Measurements from ENCODE around the gene FIGN. TPM values are rescaled to one million over a fixed set of nuclear protein-coding genes. Genes with fewer than 3 reads are reported as not detected.

The FIGN gene
- total RNA-seq, 1 donor from 2014 or later = 1.0 TPM

- Histone ChIP-seq H3K4me1 (ENCODE audit: control insufficient read depth in 3 of 3, insufficient read depth in 3 of 3, low read length in 3 of 3) (peaks cover 0 to 4% (median 0%) of the 10 kb centered on the region in 3 donors), H3K36me3 (ENCODE audit: control insufficient read depth in 3 of 3, insufficient read depth in 3 of 3, low read length in 3 of 3) (no peaks in the 10 kb centered on the region), H3K27me3 (ENCODE audit: control insufficient read depth in 3 of 3, insufficient read depth in 3 of 3, low read length in 3 of 3) (no peaks in the 10 kb centered on the region), H3K27ac (ENCODE audit: low read depth, low read length) (no peak overlapping the region), H3K9ac (ENCODE audit: low read depth in 1 of 3, low read length in 3 of 3) (no peak overlapping the region), H3K4me3 (ENCODE audit: low read length in 3 of 3) (no peak overlapping the region), H3K9me3 (ENCODE audit: control insufficient read depth in 3 of 3, low read length in 3 of 3) (no peaks in the 10 kb centered on the region)
Measured at GRCh38 chr2:163737563-163737962, 1.8 kb upstream of the FIGN start.

DNA sequence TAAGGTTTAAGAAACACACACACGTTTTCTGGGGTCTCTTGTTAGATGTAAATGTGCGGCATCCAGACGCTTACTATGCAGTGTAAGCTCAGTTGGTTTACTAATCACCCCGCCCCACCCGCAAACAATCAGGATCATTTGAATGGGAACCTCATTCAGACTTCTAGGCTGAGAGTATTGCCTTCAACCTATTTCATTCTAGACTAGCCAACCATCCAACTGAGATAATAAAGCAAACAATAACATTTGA is 1.3 kb upstream of the FIGN start:
- H3K4me1 ChIP-seq (ENCODE audit: control insufficient read depth in 3 of 3, insufficient read depth in 3 of 3, low read length in 3 of 3) = peaks cover 0 to 4% (median 0%) of the 10 kb centered on the region in 3 donors
- no peaks in the 10 kb centered on the region for H3K36me3 ChIP-seq (ENCODE audit: control insufficient read depth in 3 of 3, insufficient read depth in 3 of 3, low read length in 3 of 3)
- H3K9ac ChIP-seq (ENCODE audit: low read depth in 1 of 3, low read length in 3 of 3) = peak overlapping the region; percentile 83 to 90 (median 86)
- no peaks in the 10 kb centered on the region for H3K9me3 ChIP-seq (ENCODE audit: control insufficient read depth in 3 of 3, low read length in 3 of 3)
- no peaks in the 10 kb centered on the region for H3K27me3 ChIP-seq (ENCODE audit: control insufficient read depth in 3 of 3, insufficient read depth in 3 of 3, low read length in 3 of 3)
- peak overlapping the region; percentile 84 to 93 (median 88) for H3K4me3 ChIP-seq (ENCODE audit: low read length in 3 of 3)
- H3K27ac ChIP-seq (ENCODE audit: low read depth, low read length) = peak overlapping the region; percentile 93

- Histone ChIP-seq H3K9me3 (ENCODE audit: control insufficient read depth in 3 of 3, low read length in 3 of 3) (no peaks in the 10 kb centered on the region), H3K4me3 (ENCODE audit: low read length in 3 of 3) (peak overlapping the region; percentile 84 to 93 (median 88)), H3K36me3 (ENCODE audit: control insufficient read depth in 3 of 3, insufficient read depth in 3 of 3, low read length in 3 of 3) (no peaks in the 10 kb centered on the region), H3K27me3 (ENCODE audit: control insufficient read depth in 3 of 3, insufficient read depth in 3 of 3, low read length in 3 of 3) (no peaks in the 10 kb centered on the region), H3K4me1 (ENCODE audit: control insufficient read depth in 3 of 3, insufficient read depth in 3 of 3, low read length in 3 of 3) (peaks cover 0 to 4% (median 0%) of the 10 kb centered on the region in 3 donors), H3K27ac (ENCODE audit: low read depth, low read length) (peak overlapping the region; percentile 93), H3K9ac (ENCODE audit: low read depth in 1 of 3, low read length in 3 of 3) (peak overlapping the region; percentile 83 to 90 (median 86))
Measured at GRCh38 chr2:163736433-163737189, 803 bp upstream of the FIGN start.

DNA sequence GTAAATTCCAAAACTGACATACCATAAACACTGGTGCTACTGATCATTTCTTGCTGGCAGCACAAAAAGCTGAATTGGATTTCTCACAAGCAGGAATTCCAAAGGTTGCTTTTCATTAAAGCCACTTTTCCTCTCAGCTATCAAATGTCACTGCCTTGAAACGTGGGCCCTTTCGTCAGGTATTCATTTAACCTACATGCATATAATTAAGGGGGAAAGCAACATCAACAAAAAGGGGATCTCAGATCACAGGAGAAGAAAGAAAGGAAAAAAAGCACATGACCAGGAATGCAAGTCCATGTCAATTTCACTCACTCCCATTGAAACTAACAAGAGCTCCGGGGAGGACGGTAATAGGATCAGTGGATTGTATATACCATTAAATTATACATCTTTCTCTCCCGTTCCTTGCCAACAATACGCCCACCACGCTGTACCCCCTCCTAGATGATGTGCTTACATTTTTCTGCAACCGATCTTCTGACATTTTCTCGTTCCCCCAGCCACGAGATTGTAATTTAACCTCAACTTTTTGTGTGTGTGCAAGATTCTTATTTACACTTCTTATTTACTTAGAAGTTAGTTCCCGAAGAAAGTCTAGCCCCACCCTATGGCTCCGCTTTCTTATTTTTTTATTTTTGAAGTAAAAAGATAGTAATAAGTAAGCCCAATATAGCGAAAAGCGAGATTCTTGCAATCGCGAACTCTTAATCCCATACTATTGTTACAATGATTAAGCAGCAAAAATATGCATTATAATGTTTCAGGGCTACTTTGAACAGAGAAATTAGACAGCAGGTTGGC is 725 bp downstream of the FIGN start:
- Histone ChIP-seq H3K27ac (ENCODE audit: low read depth, low read length) (peak overlapping the region; percentile 93), H3K4me3 (ENCODE audit: low read length in 3 of 3) (peak overlapping the region; percentile 84 to 93 (median 88)), H3K4me1 (ENCODE audit: control insufficient read depth in 3 of 3, insufficient read depth in 3 of 3, low read length in 3 of 3) (peaks cover 0 to 4% (median 0%) of the 10 kb centered on the region in 3 donors), H3K27me3 (ENCODE audit: control insufficient read depth in 3 of 3, insufficient read depth in 3 of 3, low read length in 3 of 3) (no peaks in the 10 kb centered on the region), H3K9ac (ENCODE audit: low read depth in 1 of 3, low read length in 3 of 3) (peak overlapping the region; percentile 83 to 90 (median 86)), H3K9me3 (ENCODE audit: control insufficient read depth in 3 of 3, low read length in 3 of 3) (no peaks in the 10 kb centered on the region), H3K36me3 (ENCODE audit: control insufficient read depth in 3 of 3, insufficient read depth in 3 of 3, low read length in 3 of 3) (no peaks in the 10 kb centered on the region)

DNA sequence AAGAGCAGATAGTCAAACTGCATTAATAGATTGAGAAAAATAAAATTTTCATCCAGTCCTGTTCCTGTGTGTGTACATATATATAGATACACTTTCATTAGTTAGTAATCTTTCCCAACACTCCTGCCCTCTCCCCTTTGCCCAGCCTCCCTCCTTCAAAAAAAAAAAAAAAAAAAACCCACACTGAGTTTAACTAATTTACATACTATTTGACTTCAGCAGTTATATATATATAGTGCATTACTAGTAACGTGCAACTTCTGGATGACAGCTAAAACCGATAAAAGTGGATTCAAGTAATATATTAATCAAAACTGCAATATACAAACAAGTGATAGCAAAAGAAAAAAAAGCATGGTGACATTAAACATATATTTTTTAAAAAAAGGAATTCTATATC is 1.4 kb downstream of the FIGN start:
- H3K36me3 ChIP-seq (ENCODE audit: control insufficient read depth in 3 of 3, insufficient read depth in 3 of 3, low read length in 3 of 3) = no peaks in the 10 kb centered on the region
- peak overlapping the region; percentile 84 to 93 (median 88) for H3K4me3 ChIP-seq (ENCODE audit: low read length in 3 of 3)
- no peaks in the 10 kb centered on the region for H3K27me3 ChIP-seq (ENCODE audit: control insufficient read depth in 3 of 3, insufficient read depth in 3 of 3, low read length in 3 of 3)
- H3K9ac ChIP-seq (ENCODE audit: low read depth in 1 of 3, low read length in 3 of 3) = peak overlapping the region in 2 of 3 donors; percentile 83 to 90
- peak overlapping the region; percentile 76 for H3K27ac ChIP-seq (ENCODE audit: low read depth, low read length)
- no peaks in the 10 kb centered on the region for H3K9me3 ChIP-seq (ENCODE audit: control insufficient read depth in 3 of 3, low read length in 3 of 3)
- peaks cover 0 to 4% (median 0%) of the 10 kb centered on the region in 3 donors for H3K4me1 ChIP-seq (ENCODE audit: control insufficient read depth in 3 of 3, insufficient read depth in 3 of 3, low read length in 3 of 3)

GRCh38 chr2:163733956-163734355 is 1.9 kb downstream of the FIGN start:
- peaks cover 0 to 4% (median 0%) of the 10 kb centered on the region in 3 donors for H3K4me1 ChIP-seq (ENCODE audit: control insufficient read depth in 3 of 3, insufficient read depth in 3 of 3, low read length in 3 of 3)
- no peaks in the 10 kb centered on the region for H3K9me3 ChIP-seq (ENCODE audit: control insufficient read depth in 3 of 3, low read length in 3 of 3)
- H3K27ac ChIP-seq (ENCODE audit: low read depth, low read length) = peak overlapping the region; percentile 76
- H3K36me3 ChIP-seq (ENCODE audit: control insufficient read depth in 3 of 3, insufficient read depth in 3 of 3, low read length in 3 of 3) = no peaks in the 10 kb centered on the region
- no peaks in the 10 kb centered on the region for H3K27me3 ChIP-seq (ENCODE audit: control insufficient read depth in 3 of 3, insufficient read depth in 3 of 3, low read length in 3 of 3)
- peak overlapping the region; percentile 44 to 70 (median 52) for H3K9ac ChIP-seq (ENCODE audit: low read depth in 1 of 3, low read length in 3 of 3)
- H3K4me3 ChIP-seq (ENCODE audit: low read length in 3 of 3) = peak overlapping the region; percentile 46 to 93 (median 51)

- Histone ChIP-seq H3K9ac (ENCODE audit: low read depth in 1 of 3, low read length in 3 of 3) (peak overlapping the region; percentile 44 to 70 (median 52)), H3K9me3 (ENCODE audit: control insufficient read depth in 3 of 3, low read length in 3 of 3) (no peaks in the 10 kb centered on the region), H3K4me3 (ENCODE audit: low read length in 3 of 3) (peak overlapping the region; percentile 46 to 93 (median 51)), H3K4me1 (ENCODE audit: control insufficient read depth in 3 of 3, insufficient read depth in 3 of 3, low read length in 3 of 3) (peaks cover 0 to 4% (median 0%) of the 10 kb centered on the region in 3 donors), H3K27me3 (ENCODE audit: control insufficient read depth in 3 of 3, insufficient read depth in 3 of 3, low read length in 3 of 3) (no peaks in the 10 kb centered on the region), H3K27ac (ENCODE audit: low read depth, low read length) (peak overlapping the region; percentile 76), H3K36me3 (ENCODE audit: control insufficient read depth in 3 of 3, insufficient read depth in 3 of 3, low read length in 3 of 3) (no peaks in the 10 kb centered on the region)
Measured at GRCh38 chr2:163733301-163733938, 2.4 kb downstream of the FIGN start.

GRCh38 chr2:163732727-163733126 is 3.1 kb downstream of the FIGN start:
- Histone ChIP-seq H3K36me3 (ENCODE audit: control insufficient read depth in 3 of 3, insufficient read depth in 3 of 3, low read length in 3 of 3) (no peaks in the 10 kb centered on the region), H3K9ac (ENCODE audit: low read depth in 1 of 3, low read length in 3 of 3) (peak overlapping the region; percentile 52 to 74 (median 70)), H3K9me3 (ENCODE audit: control insufficient read depth in 3 of 3, low read length in 3 of 3) (no peaks in the 10 kb centered on the region), H3K4me3 (ENCODE audit: low read length in 3 of 3) (peak overlapping the region in 2 of 3 donors; percentile 51 to 93), H3K4me1 (ENCODE audit: control insufficient read depth in 3 of 3, insufficient read depth in 3 of 3, low read length in 3 of 3) (peaks cover 0 to 4% (median 0%) of the 10 kb centered on the region in 3 donors), H3K27me3 (ENCODE audit: control insufficient read depth in 3 of 3, insufficient read depth in 3 of 3, low read length in 3 of 3) (no peaks in the 10 kb centered on the region), H3K27ac (ENCODE audit: low read depth, low read length) (peak overlapping the region; percentile 76)

DNA sequence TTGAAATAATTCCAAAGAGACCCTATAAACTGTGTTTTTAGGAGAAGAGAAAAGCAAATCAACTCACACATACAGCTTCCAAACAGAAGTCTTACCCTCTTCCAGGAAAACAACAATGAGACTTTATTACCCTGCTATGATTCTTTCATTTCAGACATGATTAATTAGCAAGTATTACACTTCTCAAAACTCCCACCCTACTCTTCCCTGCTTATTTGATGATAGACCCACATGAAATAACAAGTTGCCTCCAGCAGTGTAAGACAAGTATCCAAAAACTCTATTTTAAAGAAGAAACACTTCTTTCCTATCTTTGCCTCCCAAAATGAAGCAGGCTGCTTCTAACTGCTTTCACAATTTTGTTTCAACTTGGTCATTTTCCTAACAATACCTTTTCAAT is 4.1 kb downstream of the FIGN start:
- H3K4me1 ChIP-seq (ENCODE audit: control insufficient read depth in 3 of 3, insufficient read depth in 3 of 3, low read length in 3 of 3) = no peaks in the 10 kb centered on the region
- H3K9ac ChIP-seq (ENCODE audit: low read depth in 1 of 3, low read length in 3 of 3) = peak overlapping the region; percentile 52 to 74 (median 70)
- no peaks in the 10 kb centered on the region for H3K9me3 ChIP-seq (ENCODE audit: control insufficient read depth in 3 of 3, low read length in 3 of 3)
- peak overlapping the region; percentile 48 for H3K27ac ChIP-seq (ENCODE audit: low read depth, low read length)
- H3K36me3 ChIP-seq (ENCODE audit: control insufficient read depth in 3 of 3, insufficient read depth in 3 of 3, low read length in 3 of 3) = no peaks in the 10 kb centered on the region
- H3K27me3 ChIP-seq (ENCODE audit: control insufficient read depth in 3 of 3, insufficient read depth in 3 of 3, low read length in 3 of 3) = no peaks in the 10 kb centered on the region
- peak overlapping the region in 2 of 3 donors; percentile 23 to 93 for H3K4me3 ChIP-seq (ENCODE audit: low read length in 3 of 3)
